RWPE1 (cell line): ENCODE measurements around the gene CHMP6.

Source experiments
- CTCF ChIA-PET: fragments of 350-600 bp; sonication (Branson Sonifier 250); formaldehyde crosslinking; extraction: SDS; loops from one replicate; lab custom pipeline; 2021; lab: Yijun Ruan, JAX
- POLR2A ChIA-PET: fragments of 400-600 bp; formaldehyde crosslinking; extraction: SDS; loops from one replicate; lab custom pipeline; 2020; ENCODE audit warnings: antibody characterized with exemption; ENCODE audit not compliant: low non-redundant PET; lab: Yijun Ruan, JAX
- DNase-seq: peaks from one replicate; pipeline ENCODE4 v3.0.0; 2012; ENCODE audit warnings: low spot score
- H3K27ac ChIP-seq: fragments of 450-650 bp; 2 replicates; pipeline ENCODE4 v1.5.1; 2017
- CTCF ChIP-seq: fragments of 450-650 bp; conservative IDR thresholded peaks from 2 replicates; pipeline ENCODE4 v1.5.1; 2017; ENCODE audit warnings: low read depth, mild to moderate bottlenecking

Gene CHMP6

GRCh38 chr17:81040791-81041337 lies 49.2 kb downstream of the CHMP6 start:
- CTCF ChIA-PET: interaction anchor here (0.5 to 1.0 kb wide), 5 partner anchors 11 to 56 kb away, joined by 3 to 4 read pairs (median 3); no protein-coding TSS in a partner anchor
- no peak for DNase-seq
- TF ChIP-seq CTCF: peak; percentile 46
- H3K27ac ChIP-seq: peak overlapping the region; percentile 98
- POLR2A ChIA-PET: no interaction called here

DNA sequence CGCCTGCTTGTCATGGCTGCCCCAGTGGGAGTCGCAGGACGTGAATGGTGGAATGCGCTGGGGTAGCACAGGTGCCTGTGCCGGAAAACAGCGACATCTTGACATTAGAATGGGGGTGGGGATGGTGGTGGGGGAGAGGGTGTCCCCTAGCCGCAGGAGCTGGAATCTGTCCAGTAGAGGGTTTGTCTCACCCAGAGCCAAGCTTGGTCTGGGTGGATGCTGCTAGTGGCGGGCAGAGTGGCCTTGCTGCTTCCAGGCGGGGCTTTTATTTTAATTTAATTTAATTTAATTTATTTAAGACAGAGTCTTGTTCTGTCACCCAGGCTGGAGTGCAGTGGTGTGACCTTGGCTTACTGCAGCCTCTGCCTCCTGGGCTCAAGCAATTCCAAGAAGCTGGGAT lies 51.0 kb downstream of the CHMP6 start:
- no peak for DNase-seq
- ChIA-PET CTCF (interaction anchor here (0.7 kb wide), 1 partner anchor 525 kb away, joined by 3 read pairs; no protein-coding TSS in a partner anchor), POLR2A (no interaction called here)
- TF ChIP-seq CTCF: no peak
- H3K27ac ChIP-seq: peak overlapping the region; percentile 98

DNA sequence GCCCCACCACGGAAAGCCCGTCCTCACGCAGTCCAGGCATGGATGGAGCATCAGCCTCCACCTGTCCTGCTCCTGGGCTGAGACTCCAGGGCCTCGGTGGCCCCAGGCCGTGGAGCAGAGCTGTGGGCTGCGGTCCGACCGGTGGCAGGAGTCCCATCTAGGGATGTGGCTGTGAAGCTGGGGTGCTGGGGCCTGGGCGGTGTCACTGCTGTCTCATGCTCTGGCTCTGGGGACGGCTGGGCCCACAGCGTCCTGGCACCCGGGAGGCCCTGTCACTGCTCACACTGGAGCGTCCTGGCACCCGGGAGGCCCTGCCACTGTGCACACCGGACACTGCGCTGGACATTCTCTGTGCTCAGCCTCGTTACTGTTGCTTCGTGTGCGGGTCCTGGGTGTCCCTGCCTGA lies 51.7 kb downstream of the CHMP6 start:
- ChIA-PET POLR2A (no interaction called here), CTCF (interaction anchor here (2.2 kb wide), 1 partner anchor 54 kb away, joined by 12 read pairs; no protein-coding TSS in a partner anchor)
- no peak for DNase-seq
- TF ChIP-seq CTCF: no peak
- H3K27ac ChIP-seq: peak overlapping the region; percentile 98

DNA sequence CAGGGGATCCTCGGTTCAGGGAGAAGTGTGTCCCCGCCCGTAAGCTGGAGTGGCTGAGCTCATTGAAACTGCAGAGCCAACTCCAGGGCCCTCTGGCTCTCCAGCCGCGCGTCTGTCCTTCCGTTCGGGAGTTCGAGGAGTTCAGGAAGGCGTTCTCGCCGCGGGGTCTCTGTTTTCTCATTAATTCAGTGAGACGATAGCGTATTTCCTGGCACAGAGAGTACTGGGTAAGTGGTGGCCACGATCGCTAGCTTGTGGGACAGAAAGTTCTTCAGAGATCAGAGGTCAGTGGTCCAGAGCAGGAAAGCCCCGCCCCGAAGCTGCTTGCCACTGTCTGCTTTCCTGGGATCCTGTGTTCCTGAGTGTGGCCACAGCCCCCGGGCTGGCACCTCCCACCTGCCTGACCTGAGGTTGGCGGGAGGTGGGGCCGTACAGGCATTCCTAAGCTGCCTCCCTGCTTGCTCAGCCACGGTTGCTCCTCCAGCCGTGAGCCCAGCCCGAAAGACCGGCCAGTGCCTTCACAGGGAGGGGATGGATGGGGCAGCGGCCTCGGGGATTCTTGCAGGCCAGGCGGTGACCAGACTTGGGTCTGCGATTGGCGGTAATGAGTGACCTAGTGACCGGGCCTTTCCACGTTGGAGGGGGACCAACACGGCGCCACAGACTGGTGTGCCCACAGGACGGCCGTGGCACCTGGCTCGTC lies 52.2 kb downstream of the CHMP6 start:
- ChIA-PET CTCF (interaction anchor here (0.6 to 2.2 kb wide), 2 partner anchors 54 to 319 kb away, joined by 3 to 12 read pairs; no protein-coding TSS in a partner anchor), POLR2A (interaction anchor here (0.6 to 0.9 kb wide), 2 partner anchors 14 to 51 kb away, joined by 3 to 6 read pairs; no protein-coding TSS in a partner anchor)
- peak; percentile 92 for DNase-seq
- H3K27ac ChIP-seq: peak overlapping the region; percentile 98
- TF ChIP-seq CTCF: no peak

- TF ChIP-seq CTCF: no peak
- H3K27ac ChIP-seq: peak overlapping the region; percentile 98
- CTCF ChIA-PET: interaction anchor here (0.6 to 2.2 kb wide), 2 partner anchors 53 to 319 kb away, joined by 3 to 12 read pairs; no protein-coding TSS in a partner anchor
- POLR2A ChIA-PET: interaction anchor here (0.6 to 0.9 kb wide), 2 partner anchors 14 to 51 kb away, joined by 3 to 6 read pairs; no protein-coding TSS in a partner anchor
- no peak for DNase-seq
Observed at GRCh38 chr17:81044428-81044763, 52.8 kb downstream of the CHMP6 start.

- POLR2A ChIA-PET: interaction anchor here (0.9 kb wide), 1 partner anchor 50 kb away, joined by 3 read pairs; no protein-coding TSS in a partner anchor
- peak overlapping the region; percentile 98 for H3K27ac ChIP-seq
- DNase-seq: no peak
- CTCF ChIA-PET: interaction anchor here (2.2 kb wide), 1 partner anchor 53 kb away, joined by 12 read pairs; no protein-coding TSS in a partner anchor
- TF ChIP-seq CTCF: no peak
Observed at GRCh38 chr17:81044764-81045589, 53.3 kb downstream of the CHMP6 start.
